ENCODE results near the gene UHRF2.

Gene UHRF2

DNA sequence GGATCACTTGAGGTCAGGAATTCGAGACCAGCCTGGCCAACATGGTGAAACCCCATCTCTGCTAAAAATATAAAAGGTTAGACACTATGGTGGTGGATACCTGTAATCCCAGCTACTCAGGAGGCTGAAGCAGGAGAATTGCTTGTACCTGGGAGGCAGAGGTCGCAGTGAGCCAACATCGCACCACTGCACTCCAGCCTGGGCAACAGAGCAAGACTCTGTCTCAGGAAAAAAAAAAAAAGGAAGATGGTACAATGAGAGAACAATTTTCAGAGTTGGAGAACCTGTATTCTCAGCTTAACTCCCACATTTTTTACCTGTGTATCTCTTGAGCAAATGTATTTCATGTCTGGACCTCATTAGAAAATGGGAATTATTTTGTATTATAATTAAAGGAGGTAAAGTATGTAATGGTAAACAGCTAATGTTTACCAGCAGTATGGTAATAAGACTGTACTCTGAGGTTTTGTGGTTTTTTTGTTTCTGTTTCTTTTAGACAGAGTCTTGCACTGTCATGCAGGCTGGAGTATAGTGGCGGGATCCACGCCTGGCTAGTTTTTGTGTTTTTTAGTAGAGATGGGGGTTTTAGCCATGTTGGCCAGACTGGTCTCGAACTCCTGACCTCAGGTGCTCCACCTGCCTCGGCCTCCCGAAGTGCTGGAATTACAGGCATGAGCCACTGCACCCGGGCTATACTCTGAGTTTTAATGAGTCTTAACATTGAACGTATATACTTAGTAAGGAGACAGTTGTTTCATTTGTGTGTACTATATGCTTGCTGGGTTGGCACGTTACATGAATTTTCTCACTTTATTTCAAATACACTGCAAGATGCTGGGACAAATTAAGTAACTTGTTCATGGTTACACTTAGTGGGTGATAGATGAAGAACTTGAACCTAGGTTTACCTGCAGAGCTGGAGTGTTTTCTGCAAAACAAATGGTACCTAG is 16.2 kb downstream of the UHRF2 start:
- Histone ChIP-seq H3K9me3 (ENCODE audit: control insufficient read depth, insufficient read depth, low read length) (no peaks in the 10 kb centered on the region), H3K27me3 (ENCODE audit: control insufficient read depth, insufficient read depth, low read length) (no peaks in the 10 kb centered on the region), H3K9ac (ENCODE audit: low read depth, low read length) (no peak overlapping the region), H3K4me1 (ENCODE audit: control insufficient read depth, insufficient read depth, low read length) (0 out of 2 replicates have a peak, but pooled peaks cover 4% of the 10 kb centered on the region), H3K36me3 (ENCODE audit: control insufficient read depth, insufficient read depth, low read length) (peaks cover 19% of the 10 kb centered on the region), H3K4me3 (ENCODE audit: low read depth, low read length) (no peak overlapping the region), H3K27ac (ENCODE audit: low read depth, low read length) (no peak overlapping the region)

DNA sequence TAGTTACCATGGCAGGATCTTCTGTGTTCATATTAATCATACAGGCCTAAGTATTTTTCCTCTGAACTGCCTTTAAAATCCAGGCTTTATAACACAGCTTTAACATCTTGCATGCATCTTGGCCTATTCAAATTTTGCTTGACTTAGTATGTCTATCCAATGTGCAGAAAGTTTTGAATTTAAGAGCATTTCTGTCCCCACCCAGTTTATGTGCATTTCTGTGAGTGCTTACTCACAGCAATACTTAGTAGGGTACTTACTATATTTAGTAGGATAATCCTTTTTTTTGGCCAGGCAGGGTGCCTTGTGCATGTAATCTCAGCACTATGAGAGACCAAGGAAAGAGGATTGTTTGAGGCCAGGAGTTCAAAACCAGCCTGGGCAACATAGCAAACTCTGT is 18.0 kb downstream of the UHRF2 start:
- Histone ChIP-seq H3K27ac (ENCODE audit: low read depth, low read length) (no peak overlapping the region), H3K9ac (ENCODE audit: low read depth, low read length) (no peak overlapping the region), H3K27me3 (ENCODE audit: control insufficient read depth, insufficient read depth, low read length) (no peaks in the 10 kb centered on the region), H3K9me3 (ENCODE audit: control insufficient read depth, insufficient read depth, low read length) (no peaks in the 10 kb centered on the region), H3K4me1 (ENCODE audit: control insufficient read depth, insufficient read depth, low read length) (0 out of 2 replicates have a peak, but pooled peaks cover under 1% of the 10 kb centered on the region), H3K36me3 (ENCODE audit: control insufficient read depth, insufficient read depth, low read length) (peaks cover 16% of the 10 kb centered on the region), H3K4me3 (ENCODE audit: low read depth, low read length) (no peak overlapping the region)

GRCh38 chr9:6433410-6433809 is 20.4 kb downstream of the UHRF2 start:
- Histone ChIP-seq H3K27me3 (ENCODE audit: control insufficient read depth, insufficient read depth, low read length) (no peaks in the 10 kb centered on the region), H3K9ac (ENCODE audit: low read depth, low read length) (no peak overlapping the region), H3K9me3 (ENCODE audit: control insufficient read depth, insufficient read depth, low read length) (no peaks in the 10 kb centered on the region), H3K27ac (ENCODE audit: low read depth, low read length) (no peak overlapping the region), H3K4me3 (ENCODE audit: low read depth, low read length) (no peak overlapping the region), H3K36me3 (ENCODE audit: control insufficient read depth, insufficient read depth, low read length) (peaks cover 30% of the 10 kb centered on the region), H3K4me1 (ENCODE audit: control insufficient read depth, insufficient read depth, low read length) (no peaks in the 10 kb centered on the region)

GRCh38 chr9:6439051-6439703 is 26.2 kb downstream of the UHRF2 start:
- 0 out of 2 replicates have a peak, but pooled peaks cover 2% of the 10 kb centered on the region for H3K4me1 ChIP-seq (ENCODE audit: control insufficient read depth, insufficient read depth, low read length)
- H3K36me3 ChIP-seq (ENCODE audit: control insufficient read depth, insufficient read depth, low read length): peaks cover 25% of the 10 kb centered on the region
- H3K27me3 ChIP-seq (ENCODE audit: control insufficient read depth, insufficient read depth, low read length): no peaks in the 10 kb centered on the region
- H3K9ac ChIP-seq (ENCODE audit: low read depth, low read length): no peak overlapping the region
- H3K4me3 ChIP-seq (ENCODE audit: low read depth, low read length): no peak overlapping the region
- H3K9me3 ChIP-seq (ENCODE audit: control insufficient read depth, insufficient read depth, low read length): no peaks in the 10 kb centered on the region
- H3K27ac ChIP-seq (ENCODE audit: low read depth, low read length): no peak overlapping the region

GRCh38 chr9:6440405-6440804 is 27.4 kb downstream of the UHRF2 start:
- no peak overlapping the region for H3K9ac ChIP-seq (ENCODE audit: low read depth, low read length)
- no peaks in the 10 kb centered on the region for H3K27me3 ChIP-seq (ENCODE audit: control insufficient read depth, insufficient read depth, low read length)
- 0 out of 2 replicates have a peak, but pooled peaks cover 2% of the 10 kb centered on the region for H3K4me1 ChIP-seq (ENCODE audit: control insufficient read depth, insufficient read depth, low read length)
- peaks cover 23% of the 10 kb centered on the region for H3K36me3 ChIP-seq (ENCODE audit: control insufficient read depth, insufficient read depth, low read length)
- no peaks in the 10 kb centered on the region for H3K9me3 ChIP-seq (ENCODE audit: control insufficient read depth, insufficient read depth, low read length)
- H3K27ac ChIP-seq (ENCODE audit: low read depth, low read length): no peak overlapping the region
- no peak overlapping the region for H3K4me3 ChIP-seq (ENCODE audit: low read depth, low read length)

DNA sequence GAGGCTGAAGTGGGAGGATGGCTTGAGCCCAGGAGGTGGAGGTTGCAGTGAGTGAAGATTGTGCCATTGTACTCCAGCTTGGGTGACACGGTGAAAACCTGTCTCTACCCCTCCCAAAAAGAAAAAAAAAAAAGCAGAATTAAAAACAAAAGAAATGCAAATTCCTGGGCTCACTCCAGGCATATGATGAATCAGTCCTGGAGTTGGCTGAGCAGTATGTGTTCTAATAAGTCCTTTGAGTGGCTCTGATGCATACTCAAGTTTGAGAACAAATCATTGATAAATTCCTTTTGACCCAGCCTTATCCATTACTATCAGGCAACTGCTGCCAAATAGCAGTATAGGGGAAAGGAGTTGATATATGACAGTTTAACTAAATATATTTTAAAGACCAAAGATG is 28.3 kb downstream of the UHRF2 start:
- Histone ChIP-seq H3K27ac (ENCODE audit: low read depth, low read length) (no peak overlapping the region), H3K9me3 (ENCODE audit: control insufficient read depth, insufficient read depth, low read length) (no peaks in the 10 kb centered on the region), H3K27me3 (ENCODE audit: control insufficient read depth, insufficient read depth, low read length) (no peaks in the 10 kb centered on the region), H3K4me3 (ENCODE audit: low read depth, low read length) (no peak overlapping the region), H3K36me3 (ENCODE audit: control insufficient read depth, insufficient read depth, low read length) (peaks cover 15% of the 10 kb centered on the region), H3K4me1 (ENCODE audit: control insufficient read depth, insufficient read depth, low read length) (0 out of 2 replicates have a peak, but pooled peaks cover 2% of the 10 kb centered on the region), H3K9ac (ENCODE audit: low read depth, low read length) (no peak overlapping the region)

- no peak overlapping the region for H3K4me3 ChIP-seq (ENCODE audit: low read depth, low read length)
- no peaks in the 10 kb centered on the region for H3K36me3 ChIP-seq (ENCODE audit: control insufficient read depth, insufficient read depth, low read length)
- H3K9ac ChIP-seq (ENCODE audit: low read depth, low read length): no peak overlapping the region
- peaks cover 6% of the 10 kb centered on the region; the same call in 1 of the 2 replicates for H3K4me1 ChIP-seq (ENCODE audit: control insufficient read depth, insufficient read depth, low read length)
- no peaks in the 10 kb centered on the region for H3K27me3 ChIP-seq (ENCODE audit: control insufficient read depth, insufficient read depth, low read length)
- H3K9me3 ChIP-seq (ENCODE audit: control insufficient read depth, insufficient read depth, low read length): no peaks in the 10 kb centered on the region
- H3K27ac ChIP-seq (ENCODE audit: low read depth, low read length): no peak overlapping the region
Observed at GRCh38 chr9:6443661-6444060, 30.7 kb downstream of the UHRF2 start.

DNA sequence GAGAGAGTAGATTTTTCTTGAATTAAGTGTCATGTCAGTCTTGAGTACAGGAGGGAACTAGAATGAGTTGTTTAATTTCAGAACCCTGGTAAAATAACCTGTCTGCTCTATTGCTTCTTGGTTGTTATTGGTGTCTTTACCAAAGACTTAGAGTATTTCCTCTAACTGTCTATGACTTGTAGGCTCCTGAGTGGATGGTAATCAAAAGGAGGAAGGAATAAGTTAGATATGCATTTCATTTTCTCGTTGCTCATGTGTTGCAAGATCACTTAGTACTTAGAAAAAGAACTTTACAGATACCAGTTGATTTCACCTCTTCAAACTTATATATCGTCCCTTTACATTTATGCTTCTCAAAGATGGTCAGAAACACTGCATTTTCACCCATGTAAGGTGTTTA is 31.1 kb downstream of the UHRF2 start:
- H3K27me3 ChIP-seq (ENCODE audit: control insufficient read depth, insufficient read depth, low read length): no peaks in the 10 kb centered on the region
- no peaks in the 10 kb centered on the region for H3K36me3 ChIP-seq (ENCODE audit: control insufficient read depth, insufficient read depth, low read length)
- no peak overlapping the region for H3K27ac ChIP-seq (ENCODE audit: low read depth, low read length)
- no peak overlapping the region for H3K4me3 ChIP-seq (ENCODE audit: low read depth, low read length)
- no peak overlapping the region for H3K9ac ChIP-seq (ENCODE audit: low read depth, low read length)
- peaks cover 11% of the 10 kb centered on the region for H3K4me1 ChIP-seq (ENCODE audit: control insufficient read depth, insufficient read depth, low read length)
- H3K9me3 ChIP-seq (ENCODE audit: control insufficient read depth, insufficient read depth, low read length): no peaks in the 10 kb centered on the region

DNA sequence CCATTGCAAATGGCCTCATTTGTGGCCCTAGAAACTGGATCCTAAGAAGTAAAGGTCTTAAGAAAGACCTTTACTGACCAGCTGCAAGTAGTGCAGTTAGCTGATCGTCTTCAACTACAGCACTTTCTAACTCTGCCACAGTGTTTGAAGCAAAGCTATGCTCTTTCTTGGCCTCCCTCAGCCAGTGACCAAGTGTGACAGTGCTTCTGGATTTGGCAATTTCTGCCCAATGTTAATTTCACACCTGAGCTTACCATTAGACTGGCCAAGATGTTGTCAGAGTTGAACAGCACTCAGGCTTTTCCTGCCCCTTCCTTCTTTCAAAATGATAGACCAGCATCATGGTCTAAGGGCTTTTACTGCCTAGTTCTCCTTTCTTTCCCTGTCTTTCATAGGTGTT is 36.1 kb downstream of the UHRF2 start:
- H3K4me1 ChIP-seq (ENCODE audit: control insufficient read depth, insufficient read depth, low read length): peaks cover 16% of the 10 kb centered on the region
- H3K9ac ChIP-seq (ENCODE audit: low read depth, low read length): no peak overlapping the region
- no peaks in the 10 kb centered on the region for H3K36me3 ChIP-seq (ENCODE audit: control insufficient read depth, insufficient read depth, low read length)
- H3K9me3 ChIP-seq (ENCODE audit: control insufficient read depth, insufficient read depth, low read length): no peaks in the 10 kb centered on the region
- H3K27me3 ChIP-seq (ENCODE audit: control insufficient read depth, insufficient read depth, low read length): no peaks in the 10 kb centered on the region
- H3K27ac ChIP-seq (ENCODE audit: low read depth, low read length): peak overlapping the region; percentile 13
- no peak overlapping the region for H3K4me3 ChIP-seq (ENCODE audit: low read depth, low read length)

DNA sequence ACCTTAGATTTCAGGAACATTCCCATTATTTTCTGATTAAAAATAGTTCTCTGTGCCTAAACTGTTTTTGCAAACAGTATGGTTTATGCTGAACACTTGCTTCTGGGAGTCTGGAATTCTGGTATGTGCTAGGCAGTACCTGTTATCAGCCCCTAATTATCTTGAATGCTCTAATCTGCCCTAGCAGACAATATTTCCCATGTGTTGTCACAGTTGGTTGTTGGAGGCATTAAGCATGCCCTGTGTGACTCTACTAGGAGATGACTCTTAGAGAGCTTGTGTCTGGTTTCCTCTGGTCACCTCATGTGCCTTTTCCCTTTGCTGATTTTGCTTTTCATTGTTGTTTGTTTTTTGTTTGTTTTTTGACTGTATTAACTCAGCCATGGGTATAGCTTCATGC is 36.6 kb downstream of the UHRF2 start:
- Histone ChIP-seq H3K27me3 (ENCODE audit: control insufficient read depth, insufficient read depth, low read length) (no peaks in the 10 kb centered on the region), H3K4me1 (ENCODE audit: control insufficient read depth, insufficient read depth, low read length) (peaks cover 16% of the 10 kb centered on the region), H3K4me3 (ENCODE audit: low read depth, low read length) (no peak overlapping the region), H3K36me3 (ENCODE audit: control insufficient read depth, insufficient read depth, low read length) (no peaks in the 10 kb centered on the region; the same call in 1 of the 2 replicates), H3K9me3 (ENCODE audit: control insufficient read depth, insufficient read depth, low read length) (no peaks in the 10 kb centered on the region), H3K9ac (ENCODE audit: low read depth, low read length) (no peak overlapping the region), H3K27ac (ENCODE audit: low read depth, low read length) (peak overlapping the region; percentile 13)
